HFF-Myc (cell line): ENCODE results near the gene KDM2A.

Experiments
- DNase-seq: peaks from one replicate; pipeline ENCODE4 v3.0.0-alpha.2; 2011; ENCODE audit warnings: low read depth; ENCODE audit errors: extremely low read depth
- H3K4me3 ChIP-seq: replicated peaks from 2 replicates; pipeline ENCODE4 v1.5.1; 2011; ENCODE audit warnings: low read depth, mild to moderate bottlenecking, control low read depth, low read length
- TF ChIP-seq, protein P1 (sequence below): IDR thresholded peaks from 2 replicates; pipeline ENCODE4 v1.5.1; 2012; ENCODE audit warnings: mild to moderate bottlenecking, low read depth, low read length, control low read depth; ENCODE audit errors: missing control alignments

The KDM2A gene

DNA sequence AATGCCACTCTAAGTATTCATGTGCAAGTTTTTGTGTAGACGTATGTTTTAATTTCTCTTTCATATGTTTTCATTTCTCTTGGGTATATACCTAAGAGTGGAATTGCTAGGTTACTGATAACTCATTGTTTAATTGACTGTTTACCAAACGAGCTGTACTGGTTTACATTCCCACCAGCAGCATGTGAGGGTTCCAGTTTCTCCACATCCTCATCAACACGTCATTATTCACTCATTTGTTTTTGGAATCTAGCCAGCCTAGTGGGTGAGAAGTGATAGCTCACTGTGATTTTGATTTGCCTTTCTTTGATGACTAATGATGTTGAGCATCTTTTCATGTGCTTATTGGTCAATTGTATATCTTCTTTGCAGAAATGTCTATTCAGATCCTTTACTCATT, 174.0 kb downstream of the KDM2A start:
- no peak overlapping the region for H3K4me3 ChIP-seq
- TF ChIP-seq, protein P1, sequence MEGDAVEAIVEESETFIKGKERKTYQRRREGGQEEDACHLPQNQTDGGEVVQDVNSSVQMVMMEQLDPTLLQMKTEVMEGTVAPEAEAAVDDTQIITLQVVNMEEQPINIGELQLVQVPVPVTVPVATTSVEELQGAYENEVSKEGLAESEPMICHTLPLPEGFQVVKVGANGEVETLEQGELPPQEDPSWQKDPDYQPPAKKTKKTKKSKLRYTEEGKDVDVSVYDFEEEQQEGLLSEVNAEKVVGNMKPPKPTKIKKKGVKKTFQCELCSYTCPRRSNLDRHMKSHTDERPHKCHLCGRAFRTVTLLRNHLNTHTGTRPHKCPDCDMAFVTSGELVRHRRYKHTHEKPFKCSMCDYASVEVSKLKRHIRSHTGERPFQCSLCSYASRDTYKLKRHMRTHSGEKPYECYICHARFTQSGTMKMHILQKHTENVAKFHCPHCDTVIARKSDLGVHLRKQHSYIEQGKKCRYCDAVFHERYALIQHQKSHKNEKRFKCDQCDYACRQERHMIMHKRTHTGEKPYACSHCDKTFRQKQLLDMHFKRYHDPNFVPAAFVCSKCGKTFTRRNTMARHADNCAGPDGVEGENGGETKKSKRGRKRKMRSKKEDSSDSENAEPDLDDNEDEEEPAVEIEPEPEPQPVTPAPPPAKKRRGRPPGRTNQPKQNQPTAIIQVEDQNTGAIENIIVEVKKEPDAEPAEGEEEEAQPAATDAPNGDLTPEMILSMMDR = no peak
- DNase-seq = no peak

DNA sequence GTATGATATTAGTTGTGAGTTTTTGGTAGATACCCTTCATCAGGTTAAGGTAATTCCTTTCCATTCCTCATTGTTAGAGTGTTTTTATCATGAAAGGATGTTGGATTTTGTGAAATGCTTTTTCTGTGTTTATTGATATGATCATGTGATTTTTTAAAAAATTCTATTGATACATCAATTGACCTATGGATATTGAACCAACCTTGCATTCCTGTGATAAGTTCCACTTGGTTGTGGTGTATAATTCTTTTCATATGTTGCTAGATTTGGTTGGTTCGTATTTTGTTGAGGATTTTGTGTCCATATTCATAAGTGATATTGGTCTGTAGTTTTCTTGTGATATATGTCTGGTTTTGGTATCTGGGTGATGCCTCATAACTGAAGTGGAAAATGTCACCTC, 176.8 kb downstream of the KDM2A start:
- TF ChIP-seq, protein P1 = no peak
- no peak overlapping the region for H3K4me3 ChIP-seq
- no peak for DNase-seq

DNA sequence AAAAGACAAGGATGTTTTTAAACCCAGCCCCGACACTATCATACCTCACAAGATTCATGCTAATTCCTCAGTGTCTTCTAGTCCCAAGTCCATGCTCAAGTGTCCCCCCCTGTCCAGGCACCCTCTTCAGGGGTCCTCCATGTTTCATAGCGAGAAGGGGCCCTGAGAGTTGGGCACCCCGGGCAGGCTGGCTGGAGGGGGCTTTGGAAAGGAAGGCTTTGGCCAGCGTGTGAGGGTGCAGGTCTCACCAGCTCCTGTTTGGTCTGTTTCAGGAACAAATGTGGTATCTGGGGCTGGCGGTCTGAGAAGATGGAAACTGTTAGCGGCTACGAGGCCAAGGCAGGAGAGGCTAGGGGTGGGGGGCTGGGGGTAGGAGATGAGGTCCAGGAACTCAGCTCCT, 179.7 kb downstream of the KDM2A start:
- no peak overlapping the region for H3K4me3 ChIP-seq
- no peak for DNase-seq
- TF ChIP-seq, protein P1 = no peak

DNA sequence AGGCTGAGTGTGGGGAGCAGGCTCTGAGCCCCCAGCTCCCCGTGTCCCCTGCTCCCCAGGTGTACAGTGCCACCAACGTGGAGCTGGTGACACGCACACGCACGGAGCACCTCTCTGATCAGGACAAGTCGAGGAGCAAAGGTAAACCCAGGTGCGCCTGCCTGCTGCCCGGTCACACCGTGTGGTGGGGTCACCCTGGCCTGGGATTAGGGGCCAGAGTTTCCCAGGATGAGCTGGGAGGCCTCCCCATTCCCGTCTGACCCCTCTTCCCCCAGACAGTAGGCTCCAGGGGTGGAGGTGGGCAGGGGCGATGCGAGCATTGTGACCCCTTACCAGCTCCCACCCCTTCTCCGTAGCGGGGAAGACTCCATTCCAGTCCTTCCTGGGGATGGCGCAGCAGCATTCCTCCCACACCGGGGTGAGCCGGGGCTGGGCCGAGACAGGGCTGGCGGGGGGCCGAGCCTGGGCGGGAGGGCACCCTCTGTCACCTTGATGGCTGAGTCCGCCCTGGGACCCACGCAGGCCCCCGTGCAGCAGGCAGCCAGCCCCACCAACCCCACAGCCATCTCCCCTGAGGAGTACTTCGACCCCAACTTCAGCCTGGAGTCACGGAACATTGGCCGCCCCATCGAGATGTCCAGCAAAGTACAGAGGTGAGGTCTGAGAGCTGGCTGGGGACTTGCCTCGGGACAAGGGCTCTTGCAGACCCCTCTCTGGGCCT, 180.6 kb downstream of the KDM2A start:
- TF ChIP-seq, protein P1 = no peak
- no peak for DNase-seq
- no peak overlapping the region for H3K4me3 ChIP-seq

DNA sequence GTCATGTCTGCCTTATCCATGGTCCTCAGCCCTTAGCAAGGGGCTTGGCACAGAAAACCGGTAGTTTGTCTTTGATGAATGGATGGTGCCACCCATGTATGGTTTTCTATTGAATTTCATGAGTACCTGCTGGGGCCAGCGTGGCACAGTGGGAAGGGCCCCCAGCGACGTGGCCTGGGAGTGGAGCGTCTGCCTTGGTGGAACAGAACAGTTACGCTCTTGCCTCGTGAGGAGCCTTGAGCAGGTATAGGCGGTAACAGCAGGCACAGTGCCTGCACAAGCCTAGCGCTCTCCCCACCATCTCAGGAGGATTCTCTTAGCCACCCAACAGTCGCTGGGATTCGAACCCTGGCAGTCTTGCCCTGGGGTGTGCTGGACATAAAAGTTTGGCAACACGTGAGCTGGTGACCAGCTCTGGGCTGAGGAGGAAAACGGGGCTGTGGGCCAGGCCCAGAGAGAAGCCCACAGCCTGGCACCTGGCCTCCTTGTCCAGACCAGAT, 181.2 kb downstream of the KDM2A start:
- TF ChIP-seq, protein P1 = no peak
- no peak overlapping the region for H3K4me3 ChIP-seq
- DNase-seq = no peak

DNA sequence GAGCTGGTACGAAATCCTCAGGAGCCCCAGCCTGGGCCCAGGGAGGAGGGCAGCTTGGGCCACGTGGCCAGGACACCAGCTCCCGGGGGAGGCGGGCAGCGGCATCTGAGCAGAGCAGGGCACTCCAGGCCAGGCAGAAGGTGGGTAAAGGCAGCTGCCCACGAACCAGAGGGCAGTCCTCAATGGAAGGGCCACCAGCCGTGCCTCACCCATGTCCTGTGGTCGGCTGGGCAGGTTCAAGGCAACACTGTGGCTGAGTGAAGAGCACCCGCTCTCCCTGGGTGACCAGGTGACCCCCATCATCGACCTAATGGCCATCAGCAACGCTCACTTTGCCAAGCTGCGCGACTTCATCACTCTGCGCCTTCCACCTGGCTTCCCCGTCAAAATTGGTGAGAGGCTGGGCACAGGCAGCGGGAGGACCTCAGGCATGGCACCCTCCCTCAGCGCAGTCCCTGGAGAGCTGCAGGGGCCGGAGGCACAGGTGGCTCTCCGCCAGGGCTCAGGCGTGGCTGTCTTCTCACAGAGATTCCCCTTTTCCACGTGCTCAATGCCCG, 181.8 kb downstream of the KDM2A start:
- TF ChIP-seq, protein P1 = no peak
- no peak for DNase-seq
- no peak overlapping the region for H3K4me3 ChIP-seq
